ENCODE data around the gene HOXC9. TPM values are rescaled to one million over a fixed set of nuclear protein-coding genes. Genes with fewer than 3 reads are reported as not detected.

The HOXC9 gene
- polyA plus RNA-seq, 3 donors = 21.0 to 25.3 (median 22.3) TPM

GRCh38 chr12:54024581-54025305, 24.8 kb downstream of the HOXC9 start:
- no peak for DNase-seq (ENCODE audit: low read depth in 3 of 3, low spot score in 2 of 3)

GRCh38 chr12:54025499-54026405, 25.8 kb downstream of the HOXC9 start:
- no peak for DNase-seq (ENCODE audit: low read depth in 3 of 3, low spot score in 2 of 3)

GRCh38 chr12:54026640-54027441, 26.9 kb downstream of the HOXC9 start:
- no peak for DNase-seq (ENCODE audit: low read depth in 3 of 3, low spot score in 2 of 3)

DNA sequence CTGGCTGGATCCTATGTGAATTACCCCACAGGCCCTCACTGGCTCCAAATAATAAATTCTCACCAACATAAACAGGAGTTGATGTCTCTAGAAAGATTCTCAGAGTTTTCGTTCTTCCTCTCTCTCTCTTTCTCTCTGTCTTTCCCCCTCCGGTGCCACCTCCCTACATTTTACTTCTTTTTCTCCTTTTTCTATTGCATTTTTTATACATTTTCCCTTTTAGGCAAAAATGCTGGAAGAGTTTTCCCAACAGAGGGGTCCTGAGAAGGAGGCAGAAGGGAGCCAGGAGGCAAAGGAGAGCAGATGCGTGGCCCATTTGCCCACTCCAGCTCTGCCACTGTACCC, 27.5 kb downstream of the HOXC9 start:
- DNase-seq (ENCODE audit: low read depth in 3 of 3, low spot score in 2 of 3) = no peak

GRCh38 chr12:54028314-54029201, 28.6 kb downstream of the HOXC9 start, which contains the start of gene HOXC6:
Gene HOXC6 (plus strand): TSS chr12:54028440. CDS start chr12:54028522, 82 bp downstream.
- no peak for DNase-seq (ENCODE audit: low read depth in 3 of 3, low spot score in 2 of 3)

- no peak for DNase-seq (ENCODE audit: low read depth in 3 of 3, low spot score in 2 of 3)
These were observed 29.8 kb downstream of the HOXC9 start for GRCh38 chr12:54029529-54030441.

GRCh38 chr12:54030442-54030801, 30.5 kb downstream of the HOXC9 start:
- no peak for DNase-seq (ENCODE audit: low read depth in 3 of 3, low spot score in 2 of 3)

DNA sequence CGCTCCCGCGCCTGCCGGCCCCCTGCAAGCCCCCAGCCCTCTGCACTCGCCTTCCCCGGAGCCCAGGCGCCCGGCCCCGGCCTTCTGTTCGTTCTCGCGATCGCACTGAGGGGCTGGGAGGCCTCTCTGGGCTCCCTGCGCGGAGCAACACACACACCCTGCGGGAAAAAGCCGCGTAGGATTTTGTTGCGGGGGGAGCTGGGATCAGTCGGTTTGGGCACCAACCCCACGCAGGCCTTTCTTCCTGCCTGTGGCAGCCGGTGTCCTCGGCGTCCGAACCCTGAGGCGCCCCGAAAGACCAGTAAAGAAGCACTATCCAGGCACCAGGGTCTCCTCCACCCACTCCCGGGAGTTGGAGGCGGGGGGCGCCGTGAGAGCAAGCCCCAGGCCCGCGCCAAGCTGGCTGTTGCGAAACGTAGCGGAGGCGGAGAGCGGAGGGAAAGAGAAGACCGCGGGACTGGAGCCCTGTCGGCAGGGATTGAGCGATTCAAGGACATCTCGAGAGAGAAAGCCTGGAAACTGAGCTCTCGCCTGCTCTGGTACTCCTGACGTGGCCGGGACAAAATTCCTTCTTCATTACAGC, 31.0 kb downstream of the HOXC9 start:
- DNase-seq (ENCODE audit: low read depth in 3 of 3, low spot score in 2 of 3) = no peak

DNA sequence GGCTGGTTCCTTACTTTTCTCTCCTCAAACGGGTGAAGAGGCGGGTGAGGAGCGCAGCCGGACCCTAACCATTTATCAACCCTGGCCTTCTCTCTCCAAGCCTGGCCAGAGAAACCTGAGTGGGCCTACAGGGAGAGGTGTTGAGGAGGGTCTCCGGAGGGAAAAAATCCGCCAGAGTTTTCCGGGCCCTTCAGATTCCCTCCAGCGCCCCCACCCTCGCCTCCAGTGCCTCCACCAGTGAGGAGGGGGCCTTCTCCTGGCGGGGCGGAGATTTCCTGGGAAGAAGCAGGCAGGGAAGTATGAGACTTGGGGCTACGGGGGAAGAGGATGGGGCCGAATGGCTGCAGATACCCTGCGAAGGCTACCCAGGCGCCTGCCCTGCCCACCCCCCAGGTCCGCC, 31.5 kb downstream of the HOXC9 start:
- DNase-seq (ENCODE audit: low read depth in 3 of 3, low spot score in 2 of 3) = no peak

DNA sequence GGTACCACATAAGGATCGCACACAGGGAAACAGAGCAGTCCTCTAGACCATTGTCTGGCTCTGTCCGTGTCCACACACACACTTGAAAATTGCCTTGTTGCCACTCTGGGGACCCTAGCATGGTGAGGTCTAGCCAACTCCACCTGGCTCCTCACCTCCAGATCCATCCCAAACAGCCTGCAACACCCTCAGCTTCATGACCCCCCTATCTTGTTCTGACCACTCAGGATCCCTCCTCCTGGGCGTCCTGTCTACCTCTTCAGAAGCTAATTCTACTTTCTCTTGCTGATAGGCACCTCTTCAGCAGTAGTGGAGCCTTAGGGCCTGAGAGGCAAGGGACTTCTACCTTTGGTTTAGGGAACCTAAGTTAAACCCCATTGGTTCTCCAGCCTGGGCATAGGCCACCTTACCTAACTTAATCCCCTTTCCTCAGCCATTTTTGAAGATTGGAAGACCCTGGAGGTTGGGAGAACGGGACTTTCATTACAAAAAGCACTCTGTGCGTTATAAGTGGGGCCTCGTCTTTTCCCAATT, 32.2 kb downstream of the HOXC9 start:
- DNase-seq (ENCODE audit: low read depth in 3 of 3, low spot score in 2 of 3) = no peak

DNA sequence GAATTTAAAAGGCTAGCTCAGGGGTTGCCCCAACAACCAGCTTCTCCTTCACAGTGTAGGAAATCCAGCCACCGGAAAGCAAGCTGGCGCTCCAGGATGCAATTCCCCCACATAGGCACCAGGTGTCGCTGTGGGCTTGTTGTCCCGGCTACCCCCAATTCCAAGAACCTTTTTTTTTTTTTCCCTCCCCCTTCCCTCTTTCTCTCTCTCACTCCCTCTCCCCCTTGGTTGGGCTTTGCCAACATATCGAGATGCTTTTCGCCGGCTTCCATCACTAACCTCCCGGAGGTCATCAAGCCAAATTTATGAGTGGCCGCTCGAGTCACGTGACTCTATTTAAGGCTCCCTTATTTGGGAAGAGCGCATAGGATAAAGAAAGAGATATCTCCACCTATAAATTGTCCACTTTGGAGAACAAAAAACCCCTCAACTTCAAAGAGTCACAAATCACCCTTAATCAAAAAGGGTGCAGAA, 32.7 kb downstream of the HOXC9 start, which contains the start of gene HOXC5:
Gene HOXC5, plus strand, starts transcription at position 424 of the 474 bp plus-strand sequence. CDS start 73 bp downstream, outside the sequence.
- DNase-seq (ENCODE audit: low read depth in 3 of 3, low spot score in 2 of 3) = no peak

DNA sequence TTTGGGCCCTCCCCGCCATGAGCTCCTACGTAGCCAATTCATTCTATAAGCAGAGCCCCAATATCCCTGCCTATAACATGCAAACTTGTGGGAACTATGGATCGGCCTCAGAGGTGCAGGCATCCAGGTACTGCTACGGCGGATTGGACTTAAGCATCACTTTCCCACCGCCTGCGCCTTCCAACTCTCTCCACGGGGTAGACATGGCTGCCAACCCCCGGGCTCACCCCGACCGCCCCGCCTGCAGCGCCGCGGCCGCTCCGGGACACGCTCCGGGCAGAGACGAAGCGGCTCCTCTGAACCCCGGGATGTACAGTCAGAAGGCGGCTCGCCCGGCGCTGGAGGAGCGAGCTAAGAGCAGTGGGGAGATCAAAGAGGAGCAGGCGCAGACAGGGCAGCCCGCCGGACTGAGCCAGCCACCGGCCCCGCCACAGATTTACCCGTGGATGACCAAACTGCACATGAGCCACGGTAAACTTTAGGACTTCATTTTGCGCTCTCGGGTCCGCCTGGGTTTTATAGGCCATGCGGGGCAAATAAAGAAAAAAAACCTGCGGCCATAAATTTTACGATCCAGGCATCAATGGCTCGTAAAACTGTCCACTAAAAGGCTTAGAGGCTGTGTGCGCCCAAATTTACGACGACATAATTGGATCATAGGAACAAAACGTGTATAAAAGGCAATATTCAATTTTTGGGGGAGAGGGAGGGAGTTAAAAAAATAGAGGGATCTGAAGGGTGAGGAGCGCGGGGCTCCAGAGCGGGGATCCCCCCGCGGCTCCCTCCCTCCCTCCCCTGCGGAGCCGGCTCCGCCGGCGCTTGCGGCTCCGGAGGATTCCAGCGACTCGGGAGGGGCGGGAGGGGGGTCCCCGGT, 33.4 kb downstream of the HOXC9 start:
- peak in 1 of 3 donors; percentile 86 for DNase-seq (ENCODE audit: low read depth in 3 of 3, low spot score in 2 of 3)

- DNase-seq (ENCODE audit: low read depth in 3 of 3, low spot score in 2 of 3) = no peak
These were observed 34.2 kb downstream of the HOXC9 start for GRCh38 chr12:54033980-54034784.

GRCh38 chr12:54034785-54035310, 34.9 kb downstream of the HOXC9 start:
- no peak for DNase-seq (ENCODE audit: low read depth in 3 of 3, low spot score in 2 of 3)

GRCh38 chr12:54035568-54036264, 35.8 kb downstream of the HOXC9 start:
- no peak for DNase-seq (ENCODE audit: low read depth in 3 of 3, low spot score in 2 of 3)
